NCI-H2196 (cell line): ENCODE measurements around the gene FAM20C.
"Not testable (repeated sequence)": the region's sequence is repeated elsewhere in the genome, so short reads cannot be mapped to it uniquely, and the experiment has no call there.

Source experiments
- DNase-seq: peaks from one replicate; lab custom pipeline; 2025; ENCODE audit not compliant: unreplicated experiment; lab: John Stamatoyannopoulos, UW

The FAM20C gene

DNA sequence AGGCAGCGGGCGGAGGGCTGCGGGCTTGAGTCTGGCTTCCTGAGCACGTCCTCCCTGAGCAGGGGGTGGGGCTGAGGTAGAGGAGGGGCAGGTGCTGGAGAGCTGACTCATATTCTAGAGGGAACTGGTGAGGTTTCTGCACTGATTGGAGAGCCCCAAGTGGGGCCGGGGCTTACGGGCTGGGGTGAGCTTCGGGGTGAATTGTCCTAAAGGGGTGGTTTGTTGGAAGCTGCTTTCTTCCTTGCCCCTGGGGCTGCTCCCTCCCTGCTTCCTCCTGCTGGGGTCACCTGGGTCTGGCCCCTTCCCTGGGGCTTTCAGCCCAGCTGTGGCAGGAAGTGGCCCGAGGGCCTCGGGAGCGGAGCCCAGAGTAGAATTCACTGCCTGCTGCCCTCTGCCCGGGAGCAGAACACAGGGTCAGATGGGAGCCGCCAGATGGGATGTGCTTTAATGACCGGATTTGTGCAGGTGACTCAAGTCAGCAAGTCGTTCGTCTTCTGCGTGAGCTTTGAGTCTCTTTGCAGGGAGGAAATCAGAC, 48.6 kb downstream of the FAM20C start:
- no peak for DNase-seq

DNA sequence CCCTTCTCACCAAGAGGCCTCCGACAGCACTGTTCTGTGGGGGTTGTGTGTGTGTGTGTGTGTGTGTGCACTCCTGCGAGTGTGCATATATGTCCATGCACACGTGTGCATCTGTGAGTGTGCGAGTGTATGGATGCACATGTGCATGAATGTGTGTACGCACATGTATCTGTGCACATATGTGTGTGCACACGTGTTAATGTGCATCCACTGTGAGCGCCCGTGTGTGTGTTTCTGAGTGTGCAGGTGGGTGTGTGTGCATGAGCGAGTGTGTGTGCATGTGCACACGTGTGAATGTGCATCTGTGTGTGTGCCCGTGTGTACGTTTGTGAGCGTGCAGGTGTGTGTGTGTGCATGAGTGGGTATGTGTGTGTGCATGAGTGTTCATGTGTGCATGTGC, 49.1 kb downstream of the FAM20C start:
- no peak for DNase-seq

DNA sequence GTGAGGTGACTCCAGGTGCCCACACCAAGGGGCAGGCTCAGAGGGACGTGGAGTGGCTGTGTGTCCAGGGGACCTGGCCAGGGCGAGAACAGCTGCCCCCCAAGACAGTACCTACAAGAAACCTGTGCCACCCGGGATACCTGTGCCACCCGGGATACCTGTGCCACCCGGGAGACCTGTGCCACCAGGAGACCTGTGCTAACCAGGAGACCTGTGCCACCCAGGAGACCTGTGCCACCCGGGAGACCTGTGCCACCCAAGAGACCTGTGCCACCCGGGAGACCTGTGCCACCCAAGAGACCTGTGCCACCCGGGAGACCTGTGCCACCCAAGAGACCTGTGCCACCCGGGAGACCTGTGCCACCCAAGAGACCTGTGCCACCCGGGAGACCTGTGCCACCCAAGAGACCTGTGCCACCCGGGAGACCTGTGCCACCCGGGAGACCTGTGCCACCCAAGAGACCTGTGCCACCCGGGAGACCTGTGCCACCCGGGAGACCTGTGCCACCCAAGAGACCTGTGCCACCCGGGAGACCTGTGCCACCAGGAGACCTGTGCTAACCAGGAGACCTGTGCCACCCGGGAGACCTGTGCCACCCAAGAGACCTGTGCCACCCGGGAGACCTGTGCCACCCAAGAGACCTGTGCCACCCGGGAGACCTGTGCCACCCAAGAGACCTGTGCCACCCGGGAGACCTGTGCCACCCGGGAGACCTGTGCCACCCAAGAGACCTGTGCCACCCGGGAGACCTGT, 50.6 kb downstream of the FAM20C start:
- DNase-seq, result not testable (repeated sequence)

DNA sequence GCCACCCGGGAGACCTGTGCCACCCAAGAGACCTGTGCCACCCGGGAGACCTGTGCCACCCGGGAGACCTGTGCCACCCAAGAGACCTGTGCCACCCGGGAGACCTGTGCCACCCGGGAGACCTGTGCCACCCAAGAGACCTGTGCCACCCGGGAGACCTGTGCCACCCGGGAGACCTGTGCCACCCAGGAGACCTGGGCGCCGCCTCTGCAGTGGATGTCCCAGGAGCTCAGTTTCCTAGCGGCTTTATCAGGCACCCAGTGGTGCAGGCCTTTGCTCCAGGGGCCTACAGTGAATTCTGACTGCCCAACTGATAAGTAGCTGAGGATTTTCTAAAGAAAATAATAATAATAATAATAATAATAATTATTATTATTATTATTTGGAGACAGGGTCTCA, 51.2 kb downstream of the FAM20C start:
- DNase-seq, result not testable (repeated sequence)

DNA sequence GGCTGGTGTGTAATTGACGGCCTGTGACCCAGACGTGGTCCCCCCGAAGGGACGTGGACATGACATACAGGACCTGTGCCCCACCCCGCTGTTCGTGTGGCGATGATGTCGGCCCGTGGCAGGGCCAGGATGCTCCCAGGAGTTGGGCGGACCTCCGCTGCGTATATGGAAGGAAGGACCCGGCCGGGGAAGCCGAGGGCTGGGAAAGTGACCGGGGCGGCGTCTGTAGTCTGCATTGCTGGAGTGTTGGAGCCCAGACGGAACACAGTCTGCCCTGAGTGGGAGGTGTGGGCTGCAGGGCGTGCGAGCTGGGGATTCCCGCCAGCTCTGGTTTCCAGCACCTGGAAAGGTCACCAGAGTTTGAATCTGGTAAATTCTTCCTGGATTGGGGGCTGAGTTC, 52.6 kb downstream of the FAM20C start:
- no peak for DNase-seq

DNA sequence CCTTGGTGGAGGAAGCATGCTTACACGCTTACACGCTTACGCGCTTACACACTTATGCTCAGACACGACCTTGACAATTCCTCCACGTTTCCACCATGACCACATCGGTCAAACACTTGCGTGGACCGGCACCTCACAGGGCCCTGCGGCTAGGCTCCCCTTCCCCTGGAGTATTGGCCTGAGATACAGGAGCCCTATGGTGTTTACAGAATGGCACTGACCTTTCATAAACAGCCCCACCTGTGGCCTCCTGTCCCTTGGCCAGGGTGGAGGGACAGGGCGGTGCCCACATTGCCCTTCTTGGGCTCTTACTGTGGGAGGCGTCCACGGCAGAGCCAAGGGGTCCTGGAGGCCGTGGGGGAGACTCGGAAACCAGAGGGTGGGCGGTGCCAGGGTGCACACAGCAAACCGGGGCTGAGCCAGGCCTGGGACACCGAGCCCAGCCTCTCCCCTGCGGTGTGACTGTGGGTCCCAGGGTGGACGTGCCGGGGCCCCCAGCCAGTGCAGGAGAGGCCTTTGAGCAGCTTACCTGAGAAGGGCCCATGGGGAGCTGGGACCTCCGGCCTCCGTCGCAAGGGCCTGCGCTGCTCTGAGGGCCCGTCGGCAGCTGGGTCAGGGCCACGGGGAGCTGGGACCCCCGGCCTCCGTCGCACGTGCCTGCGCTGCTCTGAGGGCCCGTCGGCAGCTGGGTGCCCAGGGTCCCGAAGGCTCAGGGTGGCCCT, 53.4 kb downstream of the FAM20C start:
- no peak for DNase-seq

DNA sequence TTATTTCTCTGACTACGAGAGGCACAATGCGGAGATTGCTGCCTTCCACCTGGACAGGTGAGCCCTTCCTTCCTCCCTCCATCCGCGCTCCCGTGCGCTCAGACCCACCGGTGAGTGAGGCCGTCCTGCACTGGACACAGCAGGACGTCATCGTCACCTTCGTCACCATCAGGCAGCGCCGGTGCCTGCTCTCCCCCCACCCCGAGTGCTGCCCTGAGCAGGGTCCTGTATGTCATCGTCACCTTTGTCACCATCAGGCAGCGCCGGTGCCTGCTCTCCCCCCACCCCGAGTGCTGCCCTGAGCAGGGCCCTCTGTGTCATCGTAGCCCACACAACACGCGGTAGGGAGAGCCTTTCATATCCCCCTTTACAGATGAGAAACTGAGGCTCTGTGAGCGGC, 54.1 kb downstream of the FAM20C start:
- no peak for DNase-seq

DNA sequence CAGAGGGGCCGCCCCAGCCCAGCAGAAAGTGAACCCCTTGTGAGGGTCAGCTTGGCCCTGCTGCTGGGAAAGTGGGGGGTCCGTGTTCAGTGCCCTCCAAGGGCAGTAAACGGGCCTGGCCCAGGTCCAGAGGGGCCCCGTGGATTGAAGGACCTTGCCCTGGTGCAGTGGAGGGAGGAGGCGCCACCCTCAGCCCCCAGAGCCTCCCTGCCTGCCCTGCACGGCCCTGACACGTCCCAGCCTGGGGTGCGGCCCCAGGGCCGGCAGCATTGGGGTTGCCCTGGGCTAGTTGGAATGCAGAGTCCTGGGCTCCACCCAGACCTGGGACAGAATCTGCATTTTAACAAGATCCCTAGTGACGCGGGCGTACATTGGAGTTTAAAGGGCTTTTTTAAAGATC, 54.8 kb downstream of the FAM20C start:
- no peak for DNase-seq

DNA sequence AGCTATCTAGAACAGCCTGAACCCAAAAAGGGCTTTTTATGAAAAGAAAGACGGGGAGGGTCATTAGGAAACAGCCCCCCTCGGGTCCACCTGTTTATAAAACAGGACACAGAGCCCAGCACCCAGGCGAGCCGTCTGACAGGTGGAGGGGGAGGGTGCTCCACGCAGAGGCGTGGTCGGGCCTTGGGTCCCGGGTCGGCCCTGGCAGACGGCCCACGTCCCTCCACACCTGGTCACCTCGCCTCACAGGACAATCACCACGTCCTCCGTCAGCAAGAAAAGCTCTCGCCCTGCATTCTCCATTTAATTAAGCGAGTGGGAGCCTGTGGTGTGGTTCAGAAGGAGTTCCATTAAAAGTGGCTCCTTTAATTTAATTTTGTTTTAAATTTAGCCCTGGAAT, 55.3 kb downstream of the FAM20C start:
- DNase-seq, result no peak

DNA sequence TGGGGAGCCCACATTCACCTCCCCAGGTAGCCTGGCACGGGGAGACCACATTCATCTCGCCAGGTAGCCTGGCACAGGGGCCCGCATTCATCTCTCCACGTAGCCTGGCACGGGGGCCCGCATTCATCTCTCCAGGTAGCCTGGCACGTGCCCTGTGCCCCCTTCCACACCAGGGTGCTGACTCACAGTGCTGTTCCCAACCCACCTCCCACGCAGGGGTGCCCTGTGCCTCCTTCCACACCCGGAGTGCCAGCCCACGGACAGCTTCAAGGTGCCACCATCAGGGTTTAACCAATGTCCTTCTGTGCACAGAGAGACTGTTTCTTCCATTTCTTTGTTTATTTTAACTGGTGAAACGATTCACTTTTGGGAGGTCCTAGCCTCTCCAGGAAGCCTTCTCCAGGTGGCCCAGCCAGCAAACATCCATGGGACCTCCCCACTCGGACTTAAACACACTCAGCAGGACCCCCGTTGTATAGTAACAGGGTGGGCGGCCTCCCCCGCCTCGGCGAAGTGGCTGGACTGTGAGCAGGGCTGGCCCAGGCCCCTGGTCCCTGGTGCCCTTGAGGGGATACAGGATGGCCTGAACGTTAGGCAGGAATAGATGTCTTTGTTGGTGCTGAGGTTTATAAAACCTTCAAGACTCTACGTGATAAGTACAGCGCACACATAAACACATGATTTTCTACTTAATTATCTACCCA, 56.5 kb downstream of the FAM20C start:
- DNase-seq, result no peak

DNA sequence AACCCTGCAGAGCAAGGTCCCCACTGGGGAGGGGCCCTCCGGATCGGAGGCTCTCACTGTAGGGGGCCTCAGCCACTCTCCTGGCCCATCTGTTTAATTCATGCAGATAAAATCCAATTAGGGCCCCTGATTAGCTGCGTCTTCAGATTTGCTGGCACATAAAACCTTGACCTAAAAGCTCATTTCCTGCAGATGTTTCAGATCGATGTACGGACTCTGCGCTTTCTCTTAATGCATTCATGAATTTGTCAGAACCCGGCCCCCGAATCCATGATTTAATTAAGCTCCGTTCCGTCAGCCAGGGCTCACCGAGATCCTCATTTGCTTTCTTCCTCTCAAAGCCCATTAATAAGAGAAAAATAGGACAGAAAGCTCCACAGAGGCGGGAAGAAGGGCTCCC, 57.6 kb downstream of the FAM20C start:
- DNase-seq, result no peak

DNA sequence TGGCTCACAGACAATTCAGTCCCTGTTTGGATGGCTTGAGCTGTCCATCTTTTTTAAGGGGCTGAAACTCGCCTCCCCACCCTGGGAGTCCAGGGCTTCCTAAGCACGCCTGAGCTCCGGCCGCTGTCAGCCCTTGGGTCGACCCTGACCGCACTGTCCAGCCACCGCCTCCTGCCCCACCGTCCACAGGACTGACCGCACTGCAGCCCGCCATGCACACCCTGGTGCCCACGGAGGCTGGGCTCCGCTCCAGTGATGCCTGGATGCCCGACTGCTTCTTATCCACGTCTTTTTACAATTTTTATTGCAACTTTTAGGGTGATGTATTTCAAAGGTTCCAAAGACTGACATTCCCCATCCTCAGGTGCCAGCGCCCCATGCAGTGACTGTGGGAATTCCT, 58.2 kb downstream of the FAM20C start:
- no peak for DNase-seq

DNA sequence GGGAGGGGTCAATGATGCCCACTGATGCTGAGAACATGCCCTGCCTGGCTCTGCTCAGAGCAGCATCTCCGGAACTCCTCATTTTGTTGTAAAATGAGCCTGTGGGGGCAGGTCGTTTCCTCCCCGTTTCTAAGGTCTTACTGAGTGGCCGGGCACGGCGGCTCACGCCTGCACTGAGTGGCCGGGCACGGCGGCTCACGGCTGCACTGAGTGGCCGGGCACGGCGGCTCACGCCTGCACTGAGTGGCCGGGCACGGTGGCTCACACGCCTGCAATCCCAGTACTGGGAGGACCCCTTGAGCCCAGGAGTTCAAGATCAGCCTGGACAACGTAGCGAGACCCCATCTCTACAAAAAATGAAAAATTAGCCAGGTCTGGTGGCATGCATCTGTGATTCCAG, 58.6 kb downstream of the FAM20C start:
- DNase-seq, result no peak

DNA sequence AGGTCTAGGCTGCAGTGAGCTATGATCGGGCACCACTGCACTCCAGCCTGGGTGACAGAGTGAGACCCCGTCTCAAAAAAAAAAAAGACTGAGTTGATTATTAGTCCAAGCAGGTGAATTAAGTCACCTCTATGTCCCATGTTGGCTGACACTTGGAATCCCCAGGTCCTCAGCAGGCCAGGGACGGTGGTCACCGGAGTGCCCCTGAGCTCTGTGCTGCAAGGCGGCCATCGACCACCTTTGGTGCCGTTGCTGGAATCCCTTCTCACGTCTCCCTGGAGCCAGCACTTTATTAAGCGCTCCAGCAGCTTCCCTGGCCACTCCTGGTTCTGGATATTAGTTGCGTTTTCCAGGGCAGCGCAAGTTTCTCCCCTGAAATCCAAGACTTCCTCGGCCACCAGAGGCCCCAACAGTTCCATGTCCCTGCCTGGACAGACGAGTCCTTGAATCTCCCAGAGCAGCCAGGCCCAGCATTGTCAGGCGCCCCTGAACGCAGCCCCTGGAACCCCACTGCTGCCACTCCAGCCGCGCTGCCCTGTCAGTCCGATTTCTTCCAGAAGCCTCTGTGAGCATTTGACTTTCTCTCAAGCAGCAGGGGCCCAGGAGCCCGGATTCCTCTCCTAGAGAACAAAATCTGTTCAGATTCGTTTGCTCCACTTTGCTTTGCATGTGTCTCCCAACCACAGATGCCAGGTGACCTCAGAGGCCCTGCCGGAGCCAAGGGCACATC, 59.2 kb downstream of the FAM20C start:
- no peak for DNase-seq

DNA sequence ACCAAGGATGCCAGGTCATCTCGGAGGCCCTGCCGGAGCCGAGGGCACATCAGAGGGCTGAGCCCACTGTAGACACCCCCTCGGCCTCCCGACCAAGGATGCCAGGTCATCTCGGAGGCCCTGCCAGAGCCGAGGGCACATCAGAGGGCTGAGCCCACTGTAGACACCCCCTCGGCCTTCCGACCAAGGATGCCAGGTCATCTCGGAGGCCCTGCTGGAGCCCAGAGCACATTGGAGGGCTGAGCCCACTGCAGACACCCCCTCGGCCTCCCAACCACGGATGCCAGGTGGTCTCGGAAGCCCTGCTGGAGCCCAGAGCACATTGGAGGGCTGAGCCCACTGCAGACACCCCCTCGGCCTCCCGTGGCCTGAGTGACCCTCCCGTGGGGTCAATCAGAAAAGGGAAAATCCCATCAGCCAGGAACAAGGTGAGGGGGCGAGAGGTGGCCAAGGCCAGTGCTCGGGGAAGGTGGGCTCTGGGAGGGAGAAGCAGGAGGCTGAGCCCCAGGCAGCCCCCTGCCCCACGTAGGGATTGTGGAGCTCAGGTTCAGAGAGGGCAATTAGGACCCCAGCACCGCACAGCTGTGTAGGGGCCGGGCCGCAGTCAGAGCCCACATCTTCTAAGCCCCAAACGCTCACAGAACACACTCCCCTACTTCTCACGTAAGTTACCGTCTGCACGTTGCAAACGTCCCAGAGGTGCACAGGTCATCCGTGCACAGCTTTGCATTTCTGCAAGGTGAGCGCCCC, 60.0 kb downstream of the FAM20C start:
- DNase-seq, result no peak

DNA sequence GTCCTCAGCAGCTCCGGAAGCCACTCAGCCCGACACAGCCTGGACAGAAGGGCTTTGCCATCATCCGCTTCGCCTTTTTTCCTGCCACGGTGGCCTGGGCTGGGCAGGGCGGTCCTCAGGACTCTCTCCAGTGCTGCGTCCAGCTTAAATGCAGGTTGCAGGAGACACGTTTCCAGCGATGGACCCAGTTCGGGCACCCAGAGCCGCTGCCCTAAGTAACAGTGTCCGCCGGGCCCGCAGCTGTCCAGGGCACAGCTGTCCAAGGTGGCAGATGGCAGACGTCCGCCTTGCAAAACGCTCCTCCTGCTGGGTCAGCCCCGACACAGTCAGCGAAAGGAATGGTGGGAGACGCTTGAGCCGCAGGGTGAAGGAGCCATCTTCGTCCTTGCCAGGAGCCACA, 60.6 kb downstream of the FAM20C start:
- DNase-seq, result no peak

DNA sequence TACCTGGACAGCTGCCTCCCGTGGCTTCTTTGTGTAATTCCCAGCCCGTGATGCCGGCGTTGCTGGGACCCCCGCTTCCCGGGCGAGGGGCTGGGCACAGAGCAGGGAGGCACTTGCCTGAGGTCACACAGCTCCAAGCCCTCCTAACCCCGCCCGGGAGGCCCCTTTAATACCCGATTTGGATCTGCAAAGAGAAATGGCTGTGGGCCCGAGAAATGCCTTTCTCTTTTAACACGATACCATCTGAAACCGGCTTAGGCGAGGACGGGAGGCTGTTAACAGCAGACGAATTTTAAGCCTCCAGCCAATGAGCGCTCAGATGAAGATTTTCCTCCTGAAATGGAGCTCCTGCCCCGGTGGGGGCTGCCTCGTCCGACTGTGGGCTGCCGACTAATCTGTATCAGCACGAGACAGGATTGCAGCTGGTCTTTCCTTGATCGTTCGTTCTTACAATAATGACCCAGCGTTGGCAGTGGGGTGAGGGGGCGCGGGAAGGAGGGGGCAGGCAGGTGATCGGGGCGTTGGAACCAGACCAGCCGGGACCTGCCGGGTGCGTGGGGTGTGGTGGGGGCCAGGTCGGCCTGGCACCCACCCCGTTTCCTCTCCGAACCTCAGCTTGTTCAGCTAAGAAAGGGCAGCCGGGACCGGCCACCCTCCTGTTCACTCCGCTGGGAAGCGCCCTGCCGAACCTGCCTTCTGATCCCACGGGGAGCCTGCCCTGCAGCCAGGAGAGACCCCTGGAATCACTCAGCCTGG, 61.4 kb downstream of the FAM20C start:
- DNase-seq, result no peak

DNA sequence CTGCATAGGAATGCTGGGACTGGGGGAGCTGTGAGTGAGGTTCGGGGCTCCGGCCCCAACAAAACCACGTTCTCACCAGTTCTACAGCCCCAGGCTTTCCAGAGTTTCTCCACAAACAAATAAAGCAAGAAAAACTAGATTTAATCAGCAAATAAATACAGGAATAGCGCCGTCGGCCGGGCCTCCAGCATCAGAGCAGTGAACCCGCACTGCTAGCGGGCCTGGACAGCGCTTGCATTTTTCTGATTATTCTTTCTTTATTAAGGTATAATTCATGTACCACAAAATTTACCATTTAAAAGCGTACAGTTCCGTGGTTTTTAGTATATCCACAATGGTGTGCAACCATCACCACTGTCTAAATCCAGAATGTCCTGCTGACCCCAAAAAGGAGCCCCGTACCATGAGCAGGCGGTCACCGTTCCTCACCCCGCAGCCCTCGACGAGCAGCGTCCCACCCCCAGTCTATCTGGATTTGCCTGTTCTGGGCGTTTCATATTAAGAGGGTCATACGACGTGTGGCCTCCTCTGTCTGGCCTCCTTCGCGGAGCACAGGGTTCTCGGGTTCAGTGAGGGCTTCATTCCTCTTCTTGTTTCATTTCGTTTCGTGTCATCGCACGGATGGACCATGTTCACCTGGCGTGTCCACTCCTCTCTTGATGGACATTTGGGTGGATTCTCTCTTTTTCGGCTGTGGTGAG, 62.1 kb downstream of the FAM20C start:
- DNase-seq, result no peak

DNA sequence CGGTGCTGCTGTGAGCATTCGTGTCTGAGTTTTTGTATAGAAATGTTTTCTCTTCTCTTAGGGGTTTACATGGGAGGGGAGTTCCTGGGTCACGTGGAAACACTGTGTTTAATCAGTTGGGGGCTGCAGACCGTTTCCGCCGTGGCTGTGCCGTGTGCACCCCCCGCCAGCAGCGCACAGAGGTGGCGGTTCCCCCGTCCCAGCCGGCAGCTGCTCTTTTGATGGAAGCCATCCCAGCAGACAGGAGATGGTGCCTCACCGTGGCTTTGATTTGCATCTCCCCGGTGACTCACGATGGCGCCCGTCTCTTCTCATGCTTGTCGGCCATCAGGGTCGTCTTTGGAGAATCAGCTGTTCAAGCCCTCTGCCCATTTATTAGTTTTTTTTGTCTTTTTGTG, 62.7 kb downstream of the FAM20C start:
- DNase-seq, result no peak
